ENCODE data around the gene ZFC3H1.
"Not testable (repeated sequence)": the region's sequence is repeated elsewhere in the genome, so short reads cannot be mapped to it uniquely, and the experiment has no call there.

The ZFC3H1 gene

GRCh38 chr12:71695782-71696181 lies 32.1 kb upstream of the ZFC3H1 start:
- H3K27ac ChIP-seq (replicated peaks), result no peak overlapping the region
- no peak overlapping the region for H3K4me3 ChIP-seq (replicated peaks; ENCODE audit: insufficient read depth, low read length)
- DNase-seq (ENCODE audit: low read depth in 1 of 2, low spot score in 1 of 2), result no peak
- TF ChIP-seq SPI1 (IDR thresholded peaks at IDR 0.05; ENCODE audit: borderline replicate concordance, low read depth), result no peak
- TF ChIP-seq POLR2AphosphoS5 (IDR thresholded peaks at IDR 0.05; ENCODE audit: low read depth), result no peak
- no peak for TF ChIP-seq GABPA (IDR thresholded peaks at IDR 0.05; ENCODE audit: low read depth)
- no peak for TF ChIP-seq REST (IDR thresholded peaks at IDR 0.05; ENCODE audit: insufficient replicate concordance, low read depth)
- no peaks in the 10 kb centered on the region for H3K27me3 ChIP-seq (ENCODE audit: insufficient read depth, poor library complexity, severe bottlenecking)

GRCh38 chr12:71694099-71694820 lies 30.6 kb upstream of the ZFC3H1 start:
- DNase-seq (ENCODE audit: low read depth in 1 of 2, low spot score in 1 of 2), result no peak

GRCh38 chr12:71693651-71694050 lies 30.0 kb upstream of the ZFC3H1 start:
- not testable (repeated sequence) for H3K27me3 ChIP-seq (ENCODE audit: insufficient read depth, poor library complexity, severe bottlenecking); H3K4me3 ChIP-seq (replicated peaks; ENCODE audit: insufficient read depth, low read length); H3K27ac ChIP-seq (replicated peaks); DNase-seq (ENCODE audit: low read depth in 1 of 2, low spot score in 1 of 2)

More at GRCh38 chr12:71694099-71694820, 30.6 kb upstream of the ZFC3H1 start:
- TF ChIP-seq CTCF (IDR thresholded peaks at IDR 0.05; ENCODE audit: insufficient read depth, low read length) (no peak), SPI1 (IDR thresholded peaks at IDR 0.05; ENCODE audit: borderline replicate concordance, low read depth) (no peak), REST (IDR thresholded peaks at IDR 0.05; ENCODE audit: insufficient replicate concordance, low read depth) (no peak), GABPA (IDR thresholded peaks at IDR 0.05; ENCODE audit: low read depth) (no peak), POLR2AphosphoS5 (IDR thresholded peaks at IDR 0.05; ENCODE audit: low read depth) (no peak)
- H3K27me3 ChIP-seq (ENCODE audit: insufficient read depth, poor library complexity, severe bottlenecking), result no peaks in the 10 kb centered on the region
- H3K27ac ChIP-seq (replicated peaks), result no peak overlapping the region
- no peak overlapping the region for H3K4me3 ChIP-seq (replicated peaks; ENCODE audit: insufficient read depth, low read length)

- DNase-seq (ENCODE audit: low read depth in 1 of 2, low spot score in 1 of 2), result no peak
- Histone ChIP-seq H3K4me3 (replicated peaks; ENCODE audit: insufficient read depth, low read length) (no peak overlapping the region), H3K27me3 (ENCODE audit: insufficient read depth, poor library complexity, severe bottlenecking) (no peaks in the 10 kb centered on the region), H3K27ac (replicated peaks) (no peak overlapping the region)
- TF ChIP-seq REST (IDR thresholded peaks at IDR 0.05; ENCODE audit: insufficient replicate concordance, low read depth) (no peak), SPI1 (IDR thresholded peaks at IDR 0.05; ENCODE audit: borderline replicate concordance, low read depth) (no peak), CTCF (IDR thresholded peaks at IDR 0.05; ENCODE audit: insufficient read depth, low read length) (no peak), GABPA (IDR thresholded peaks at IDR 0.05; ENCODE audit: low read depth) (no peak), POLR2AphosphoS5 (IDR thresholded peaks at IDR 0.05; ENCODE audit: low read depth) (no peak)
Observed at GRCh38 chr12:71693126-71693525, 29.5 kb upstream of the ZFC3H1 start.

Data from HL-60 (cell line).